Measurements from ENCODE around the gene TAL1.

- TF ChIP-seq CTCF (conservative IDR thresholded peaks at IDR 0.05) (no peak), ZFX (IDR thresholded peaks at IDR 0.05) (no peak)
Observed at GRCh38 chr1:47223174-47223920, 8.7 kb downstream of the TAL1 start.
